GM21529 (cell line): ENCODE data around the gene NCOR2.
A peak's percentile ranks its signal among the peaks of the same experiment; 100 is the strongest.

ENCODE experiments used
- ATAC-seq: cut with Tn5 transposase; IDR thresholded peaks from one replicate; pipeline ENCODE4 v1.9.1; 2021; ENCODE audit not compliant: unreplicated experiment

NCOR2 gene

DNA sequence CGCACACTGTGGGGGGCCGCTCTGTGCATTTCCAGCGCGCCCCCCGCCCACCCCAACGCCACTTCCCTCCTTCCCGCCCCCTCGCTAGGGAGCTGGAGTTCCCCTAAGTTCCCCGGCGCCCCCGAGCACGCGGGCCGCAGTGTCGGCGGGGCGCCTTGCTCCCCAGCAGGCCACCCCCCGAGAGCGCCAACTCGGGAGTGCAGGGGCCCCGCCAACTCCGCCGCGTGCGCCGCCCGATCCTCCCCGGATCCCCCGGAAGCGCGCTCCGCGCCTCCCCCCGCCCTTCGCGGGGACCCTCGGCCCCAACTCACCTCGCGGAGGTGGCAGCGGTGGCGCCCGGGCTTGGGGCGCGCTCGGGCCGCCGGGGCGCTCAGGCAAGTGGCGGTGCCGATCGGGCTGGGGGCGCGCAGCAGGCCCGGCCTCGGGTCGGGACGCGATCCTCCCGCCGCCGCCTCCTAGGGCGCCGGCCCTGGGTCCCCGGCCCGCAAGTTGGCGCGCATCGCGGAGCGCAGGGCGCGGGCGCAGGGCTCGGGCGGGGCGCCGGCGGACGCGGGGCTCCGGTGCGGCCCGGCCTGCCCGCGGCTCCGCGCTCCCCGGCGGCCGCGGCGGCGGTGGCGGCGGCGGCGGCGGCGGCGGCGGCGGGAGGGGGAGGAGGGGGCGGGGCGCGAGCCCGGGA lies at the start of gene NCOR2:
Gene NCOR2 (minus strand): TSS at position 616 of the 676 bp plus-strand sequence. CDS start 72,361 bp downstream, outside the sequence.
- ATAC-seq = peak; percentile 21

DNA sequence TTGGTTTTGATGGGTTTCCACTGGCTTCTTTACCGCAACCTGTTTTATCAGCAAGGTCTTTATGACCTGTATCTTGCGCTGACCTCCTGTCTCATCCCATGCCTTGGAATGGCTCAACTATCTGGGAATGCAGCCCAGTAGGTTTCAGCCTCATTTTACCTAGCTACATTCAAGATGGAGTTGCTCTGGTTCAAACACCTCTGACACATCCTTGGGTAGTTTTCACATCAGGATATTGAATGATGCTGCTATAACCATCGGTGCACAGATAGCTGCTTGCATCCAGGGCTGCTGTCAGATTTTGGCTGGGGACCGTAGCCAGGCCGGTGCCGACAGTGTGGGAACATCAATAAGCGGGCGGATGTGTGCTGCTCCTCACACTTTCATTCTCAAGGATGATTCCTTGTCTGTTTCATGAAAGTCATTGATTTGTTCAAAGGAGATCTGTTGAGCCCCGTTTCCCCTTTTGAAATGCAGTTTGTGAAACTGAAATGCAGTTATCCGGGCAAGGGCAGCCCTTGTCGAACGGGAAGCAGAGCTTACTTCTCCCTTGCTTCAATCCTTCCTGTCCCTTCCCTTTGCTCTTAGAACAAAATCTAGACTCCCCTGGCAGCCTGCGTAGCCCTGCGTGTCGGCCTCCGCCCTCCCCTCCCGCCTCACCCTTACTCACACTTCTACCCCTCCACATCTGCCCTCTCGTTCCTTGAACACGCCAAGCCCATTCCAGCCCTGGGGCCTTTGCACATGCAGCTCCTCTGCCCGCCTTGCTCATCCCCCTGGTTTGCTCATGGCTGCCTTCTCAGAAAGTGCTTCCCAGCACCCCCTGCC lies 49.2 kb upstream of the NCOR2 start:
- no peak for ATAC-seq

DNA sequence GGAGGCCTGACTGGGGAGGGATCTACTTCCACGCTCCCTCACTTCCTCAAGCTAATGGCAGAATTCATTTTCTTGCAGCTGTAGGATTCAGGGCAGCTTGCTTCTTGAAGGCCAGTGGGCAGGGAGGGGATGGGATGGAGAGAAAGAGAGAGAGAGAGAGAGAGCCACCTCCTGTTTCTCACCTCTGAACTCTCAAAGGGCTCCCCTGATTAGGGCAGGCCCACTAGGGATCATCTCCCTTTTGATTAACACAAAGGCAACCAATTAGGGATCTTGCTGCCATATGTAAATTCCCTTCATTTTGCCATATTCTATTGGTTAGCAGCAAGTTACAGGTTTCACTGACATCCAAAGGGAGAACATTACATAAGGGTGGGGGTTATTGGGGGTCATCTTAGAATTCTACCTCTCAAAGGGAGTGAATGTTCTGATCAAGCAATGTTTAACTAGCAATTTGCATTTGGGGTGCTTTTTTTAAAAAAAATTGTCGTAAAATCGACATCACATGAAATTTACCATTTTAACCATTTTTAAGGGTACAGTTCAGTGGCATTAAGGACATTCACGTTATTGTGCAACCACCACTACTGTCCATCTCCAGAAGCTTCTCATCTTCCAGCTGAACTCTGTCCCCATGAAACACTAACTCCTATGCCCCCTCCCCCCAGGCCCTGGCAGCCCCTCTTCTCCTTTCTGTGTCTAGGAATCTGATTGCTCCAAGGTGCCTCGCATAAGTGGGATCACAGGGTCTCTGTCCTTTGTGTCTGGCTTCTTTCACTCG lies 47.3 kb upstream of the NCOR2 start:
- ATAC-seq = no peak

- ATAC-seq = no peak
Observed at GRCh38 chr12:124613151-124613585, 45.8 kb upstream of the NCOR2 start.

- ATAC-seq = no peak
Observed at GRCh38 chr12:124612410-124612680, 44.9 kb upstream of the NCOR2 start.

DNA sequence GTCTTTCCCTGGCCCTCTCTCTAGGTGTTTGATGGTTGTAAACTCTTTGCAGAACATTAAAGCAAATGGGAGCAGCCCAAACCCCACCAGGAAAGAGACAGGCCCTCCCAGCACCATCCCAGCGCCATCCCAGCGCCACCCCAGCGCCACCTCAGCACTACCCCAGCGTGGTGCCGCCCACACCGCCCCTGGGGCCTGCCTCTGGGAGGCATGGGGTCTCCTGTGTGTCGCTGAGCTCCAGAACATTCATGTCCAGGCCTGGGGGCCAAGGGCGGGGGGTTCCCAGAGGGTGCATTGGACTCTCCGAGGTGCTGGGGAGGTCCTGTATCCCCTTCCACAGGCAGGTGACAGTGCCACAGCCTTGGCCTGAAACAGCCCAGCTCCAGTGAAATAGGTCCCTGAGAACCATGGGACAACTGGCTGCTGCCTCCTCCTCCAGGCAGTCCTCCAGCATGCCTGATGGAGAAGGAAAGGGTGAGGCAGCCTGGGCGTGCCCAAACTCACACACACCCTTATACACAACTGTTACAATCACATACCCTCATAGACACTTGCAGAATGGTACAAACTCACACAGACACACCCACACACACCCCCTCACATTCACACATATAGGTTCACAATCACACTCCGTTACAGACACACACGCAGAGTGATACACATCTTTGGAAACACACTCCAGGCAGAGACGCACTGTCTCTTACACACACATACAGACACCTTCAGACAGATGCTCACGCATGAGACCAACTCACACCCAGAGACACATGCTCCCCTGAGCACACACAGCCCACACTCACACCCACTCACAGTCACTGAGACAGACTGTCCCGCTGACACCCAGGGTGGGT lies 44.4 kb upstream of the NCOR2 start:
- ATAC-seq = no peak

DNA sequence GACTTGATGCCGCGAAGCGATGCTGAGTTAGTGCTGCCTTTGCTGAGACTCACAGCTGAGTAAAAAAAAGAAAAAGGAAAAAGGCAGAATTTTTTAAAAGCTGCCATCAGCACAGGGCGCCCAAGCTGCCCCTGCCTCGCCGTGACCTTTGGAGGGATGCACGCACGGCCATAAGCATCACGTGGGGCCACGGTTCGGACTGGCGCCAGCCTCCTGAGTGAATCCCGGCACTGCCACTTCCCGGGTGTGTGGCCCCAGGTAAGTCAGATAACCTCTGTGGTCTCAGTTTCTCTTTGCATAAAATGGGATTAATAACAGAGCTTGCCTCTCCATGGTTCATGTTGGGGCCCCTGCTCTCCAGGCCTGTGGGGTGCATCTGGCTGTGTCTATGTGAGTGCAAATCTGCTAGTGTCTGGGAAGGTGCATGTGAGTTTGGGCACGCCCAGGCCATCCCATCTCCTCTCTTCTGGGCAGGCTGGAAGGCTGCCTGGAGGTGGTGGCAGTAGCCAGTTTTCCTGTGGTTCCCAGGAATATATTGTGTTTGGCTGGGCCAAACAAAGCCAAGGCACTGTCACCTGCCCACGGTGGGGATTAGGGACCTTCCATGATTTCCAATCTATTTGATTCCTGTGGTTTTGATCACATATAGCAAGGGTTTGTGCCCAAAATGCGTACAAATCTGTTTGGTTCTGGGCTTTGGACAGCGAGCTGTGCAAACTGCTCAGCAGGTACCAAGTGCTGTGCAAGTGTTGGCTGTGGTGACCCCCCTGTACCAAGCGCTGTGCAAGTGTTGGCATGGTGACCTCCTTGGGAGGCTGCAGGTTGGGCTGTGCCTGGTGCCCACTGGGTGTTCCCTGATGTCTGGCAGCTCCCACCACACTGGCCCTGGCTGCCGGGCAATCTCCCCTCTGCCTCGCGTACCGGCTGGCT lies 43.5 kb upstream of the NCOR2 start:
- no peak for ATAC-seq

GRCh38 chr12:124610021-124610612 lies 42.7 kb upstream of the NCOR2 start:
- no peak for ATAC-seq

DNA sequence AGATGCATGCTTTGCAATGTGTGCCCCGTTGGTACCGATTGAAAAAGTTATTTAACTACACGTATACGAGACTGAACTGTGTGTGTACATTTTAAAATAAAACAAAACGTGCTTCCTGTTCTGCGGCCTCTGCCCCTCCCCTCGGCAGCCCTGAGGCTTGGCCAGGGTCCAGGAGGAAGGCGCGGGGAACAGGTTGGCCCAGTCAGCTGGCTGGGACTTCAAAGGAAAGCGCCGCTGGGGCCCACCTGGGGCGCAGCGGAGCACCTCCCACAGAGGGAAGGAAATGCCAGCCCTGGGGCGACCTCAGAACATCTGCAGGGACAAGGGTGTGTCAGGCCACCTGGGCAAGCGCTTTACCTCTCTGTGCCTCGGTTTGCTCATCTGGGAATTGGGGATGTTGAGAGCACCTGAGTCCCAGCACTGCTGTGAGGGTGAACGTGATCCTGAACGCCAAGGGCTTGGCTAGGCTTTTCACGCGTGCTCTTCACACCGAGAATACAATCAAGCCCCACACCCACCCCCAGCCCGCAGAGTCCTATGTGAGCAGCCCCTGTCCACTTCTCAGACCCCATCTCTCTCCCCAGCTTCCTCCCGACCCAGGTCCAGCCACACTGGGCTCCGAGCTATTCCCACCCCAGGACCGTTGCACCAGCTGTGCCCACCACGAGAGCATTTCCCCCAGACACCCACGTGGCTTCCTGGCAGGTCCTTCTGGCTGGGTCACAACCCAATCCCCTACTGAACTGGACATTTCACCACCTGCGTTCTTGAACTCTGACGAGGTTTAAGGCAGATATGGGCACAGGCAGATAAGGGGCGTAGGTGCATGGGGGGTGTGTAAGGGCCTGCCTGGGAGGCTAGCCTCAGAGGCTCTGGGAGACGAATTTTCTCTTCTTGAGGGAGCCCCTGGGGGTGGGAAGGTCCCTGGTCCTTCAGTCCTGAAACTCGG lies 41.9 kb upstream of the NCOR2 start:
- peak; percentile 80 for ATAC-seq

DNA sequence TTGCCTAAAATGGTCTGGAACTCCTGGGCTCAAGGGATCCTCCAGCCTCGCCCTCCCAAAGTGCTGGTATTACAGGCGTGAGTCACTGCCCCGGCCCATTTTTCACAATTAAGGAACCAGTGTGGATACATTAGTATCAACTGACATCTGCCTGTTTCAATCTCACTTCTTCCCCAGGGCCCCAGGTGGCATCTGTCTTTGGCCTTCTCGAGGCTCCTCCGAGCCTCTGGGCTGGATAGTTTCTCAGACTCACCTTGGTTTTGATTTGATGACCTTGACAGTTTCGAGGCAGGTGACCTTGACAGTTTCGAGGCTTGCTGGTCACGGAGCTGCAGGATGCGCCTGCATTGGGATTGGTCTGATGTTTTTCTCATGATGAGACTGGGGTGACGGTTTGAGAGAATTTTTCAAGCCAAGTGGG lies 41.0 kb upstream of the NCOR2 start:
- ATAC-seq = peak; percentile 40

DNA sequence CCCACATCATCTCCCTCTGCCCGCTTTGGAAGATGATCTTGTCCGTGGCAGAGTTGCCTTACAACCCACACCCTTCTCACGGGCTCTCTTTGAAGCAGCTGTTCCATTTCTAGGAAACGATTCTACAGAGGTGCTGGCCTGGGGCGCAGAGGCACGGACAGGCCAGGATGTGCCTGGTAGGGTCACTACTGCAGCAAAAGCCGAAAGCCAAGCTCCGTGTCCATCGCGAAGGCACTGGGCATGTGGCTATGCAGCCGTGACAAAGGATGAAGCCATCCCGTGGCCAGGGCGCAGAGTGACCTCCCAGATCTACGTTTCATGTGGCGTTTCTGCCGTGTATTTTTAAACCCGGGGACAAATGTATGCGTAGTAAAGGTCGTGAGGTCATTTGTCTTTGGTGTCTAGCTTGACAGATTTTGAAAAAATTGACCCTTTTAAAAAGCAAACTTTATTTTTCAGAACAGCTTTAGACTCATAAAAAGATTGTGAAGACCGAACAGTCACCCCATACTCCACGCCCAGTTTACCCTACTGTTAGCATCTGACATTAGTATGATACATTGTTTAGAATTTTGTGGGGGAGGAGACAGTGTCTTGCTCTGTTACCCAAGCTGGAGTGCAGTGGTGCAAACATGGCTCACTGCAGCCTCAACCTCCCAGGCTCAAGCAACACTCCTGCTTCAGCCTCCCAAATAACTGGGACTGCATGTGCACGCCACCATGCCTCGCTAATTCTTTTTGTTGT lies 40.4 kb upstream of the NCOR2 start:
- ATAC-seq = no peak

GRCh38 chr12:124605883-124606774 lies 38.7 kb upstream of the NCOR2 start:
- no peak for ATAC-seq

DNA sequence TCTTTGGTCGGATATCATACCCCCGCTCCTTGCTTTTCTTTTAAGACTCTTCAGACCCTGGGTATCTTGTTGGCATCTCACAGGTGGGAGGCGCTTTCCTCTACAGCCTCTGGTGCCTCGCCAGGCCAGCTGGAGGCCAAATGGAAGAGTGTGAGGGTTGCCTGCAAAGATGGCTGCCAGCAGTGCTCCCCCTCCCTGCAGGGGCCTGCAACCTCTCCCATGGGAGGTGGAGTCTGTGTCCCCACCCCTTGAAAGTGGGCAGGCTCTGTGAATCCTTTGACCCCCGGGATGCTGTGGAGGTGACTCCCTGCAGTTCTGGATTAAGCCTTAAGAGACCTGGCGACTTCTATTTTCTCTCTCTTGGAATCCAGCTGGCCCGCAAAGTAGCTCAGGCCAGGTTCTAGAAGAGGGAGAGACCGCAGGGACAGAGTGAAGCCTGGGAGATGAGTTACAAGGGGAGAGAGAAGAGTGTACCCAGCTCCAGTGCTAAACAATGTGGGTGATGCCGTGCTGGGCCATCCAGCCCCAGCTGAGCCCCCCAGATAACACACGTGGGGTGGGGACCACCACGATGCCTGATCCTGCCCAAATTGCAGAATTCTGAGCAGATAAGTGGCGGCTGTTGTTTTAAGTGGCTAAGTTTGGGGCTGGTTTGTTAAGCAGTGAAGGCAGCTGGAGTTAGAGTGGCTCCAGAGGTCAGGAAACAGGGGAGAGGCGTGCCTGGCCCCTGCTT lies 37.9 kb upstream of the NCOR2 start:
- ATAC-seq = no peak

- ATAC-seq = no peak
Observed at GRCh38 chr12:124604264-124604680, 36.9 kb upstream of the NCOR2 start.

DNA sequence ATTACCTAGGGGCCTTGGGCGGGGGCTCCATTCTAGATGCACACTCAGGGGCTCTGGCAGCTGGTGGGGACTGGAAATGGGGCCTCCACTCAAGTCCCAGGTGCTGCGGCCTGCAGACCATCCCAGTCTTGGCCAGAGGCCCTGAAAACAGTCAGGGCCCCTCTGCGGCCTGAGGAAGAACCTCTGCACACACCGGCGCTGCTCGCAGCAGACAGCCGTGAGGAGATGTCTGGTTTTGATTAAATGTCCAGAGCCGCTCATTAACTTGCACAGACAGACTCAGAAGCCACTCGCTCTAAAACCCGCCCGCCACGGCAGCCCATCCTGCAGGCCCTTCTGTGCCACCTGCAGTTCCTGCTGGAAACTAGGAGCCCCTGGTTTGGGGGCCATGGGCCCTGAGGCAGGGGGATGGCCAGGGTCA lies 36.4 kb upstream of the NCOR2 start:
- ATAC-seq = no peak

DNA sequence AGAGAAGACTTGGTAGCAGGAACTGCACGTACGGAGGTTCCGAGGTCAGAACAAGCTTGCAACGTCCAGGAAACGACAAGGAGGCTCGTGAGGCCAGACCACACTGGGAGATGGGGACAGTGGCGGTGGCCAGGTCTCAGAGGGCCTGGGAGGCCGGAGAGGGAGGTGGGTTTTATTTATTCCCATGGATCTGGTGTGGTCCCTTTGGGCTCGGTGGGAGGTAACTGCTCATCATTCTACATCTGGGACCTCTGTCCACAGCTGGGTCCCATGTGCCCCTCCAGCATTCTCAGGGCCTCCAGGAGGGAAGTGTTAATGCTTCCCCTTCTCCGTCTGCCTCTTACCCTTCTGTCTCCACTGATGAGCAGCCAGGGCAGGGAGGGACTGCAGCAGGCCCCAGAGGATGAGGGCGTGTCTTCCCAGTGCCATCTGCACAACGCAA lies 35.7 kb upstream of the NCOR2 start:
- no peak for ATAC-seq
